ENCODE measurements around the gene DDX47. TPM values are rescaled to one million over a fixed set of nuclear protein-coding genes. Genes with fewer than 3 reads are reported as not detected.

DDX47 gene
- total and polyA plus RNA-seq, 4 donors, result 20.2 to 37.2 (median 25.9) TPM

Small RNAs within 50 kb of the gene (small RNA-seq; reads per million reads assigned to genes)
- gene AC007215.1 (not detected), gene MIR613 (not detected)

Other genes starting within 250 kb of the DDX47 start
- 10 to 100 TPM; 16.1 to 27.4 TPM for gene CREBL2, start 201.5 kb upstream of the DDX47 start, total RNA-seq
- gene CREBL2, start 201.5 kb upstream of the DDX47 start, polyA plus RNA-seq, result 10 to 100 TPM; 14.6 to 21.8 TPM
- under 1 TPM in 1 of 2 donors, not detected in 1; 0.89 TPM for gene GPR19, start 117.2 kb upstream of the DDX47 start, total RNA-seq
- gene GPR19, start 117.2 kb upstream of the DDX47 start, polyA plus RNA-seq, result under 1 TPM in 1 of 2 donors, not detected in 1; 0.08 TPM
- gene CDKN1B, start 96.0 kb upstream of the DDX47 start, total RNA-seq, result 10 to 100 TPM; 24.7 to 67.5 TPM
- gene CDKN1B, start 96.0 kb upstream of the DDX47 start, polyA plus RNA-seq, result 10 to 100 TPM in 1 of 2 donors, 1 to 10 TPM in 1; 7.8 to 20.3 TPM
- 1 to 10 TPM; 2.9 to 5.1 TPM for gene APOLD1, start 27.7 kb upstream of the DDX47 start, total RNA-seq
- gene APOLD1, start 27.7 kb upstream of the DDX47 start, polyA plus RNA-seq, result 1 to 10 TPM; 1.4 to 2.2 TPM
- under 1 TPM; 0.09 to 0.17 TPM for gene GPRC5A, start 78.2 kb downstream of the DDX47 start, total RNA-seq
- under 1 TPM in 1 of 2 donors, not detected in 1; 0.16 TPM for gene GPRC5A, start 78.2 kb downstream of the DDX47 start, polyA plus RNA-seq
- gene GPRC5D, start 138.8 kb downstream of the DDX47 start, total RNA-seq, result under 1 TPM in 1 of 2 donors, not detected in 1; 0.17 TPM
- under 1 TPM in 1 of 2 donors, not detected in 1; 0.13 TPM for gene GPRC5D, start 138.8 kb downstream of the DDX47 start, polyA plus RNA-seq
- gene HEBP1, start 186.9 kb downstream of the DDX47 start, total RNA-seq, result 10 to 100 TPM; 27.7 to 33.6 TPM
- gene HEBP1, start 186.9 kb downstream of the DDX47 start, polyA plus RNA-seq, result 10 to 100 TPM; 66.9 to 70.0 TPM
- 1 to 10 TPM; 4.4 to 8.0 TPM for gene FAM234B, start 231.0 kb downstream of the DDX47 start, total RNA-seq
- 1 to 10 TPM; 1.7 to 2.0 TPM for gene FAM234B, start 231.0 kb downstream of the DDX47 start, polyA plus RNA-seq